ENCODE measurements around the gene CFAP74.

DNA sequence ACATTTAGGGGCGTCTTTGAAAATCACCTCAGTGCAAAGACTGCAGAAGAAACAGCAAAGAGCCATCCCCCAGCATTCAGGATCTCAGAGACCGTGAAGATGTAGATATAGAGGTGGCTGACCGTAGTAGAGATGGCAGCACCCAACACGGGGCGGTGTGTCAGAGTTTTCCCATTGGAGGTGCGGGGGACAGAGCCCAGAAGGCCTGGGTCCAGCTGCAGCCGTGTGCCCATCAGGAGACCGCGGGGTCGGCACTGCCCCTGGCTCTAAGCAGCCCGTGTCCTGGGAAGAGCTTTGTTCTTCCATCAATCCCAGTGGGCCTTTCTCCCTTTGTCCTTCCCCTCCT lies 16.7 kb upstream of the CFAP74 start:
- TF ChIP-seq, protein P1, sequence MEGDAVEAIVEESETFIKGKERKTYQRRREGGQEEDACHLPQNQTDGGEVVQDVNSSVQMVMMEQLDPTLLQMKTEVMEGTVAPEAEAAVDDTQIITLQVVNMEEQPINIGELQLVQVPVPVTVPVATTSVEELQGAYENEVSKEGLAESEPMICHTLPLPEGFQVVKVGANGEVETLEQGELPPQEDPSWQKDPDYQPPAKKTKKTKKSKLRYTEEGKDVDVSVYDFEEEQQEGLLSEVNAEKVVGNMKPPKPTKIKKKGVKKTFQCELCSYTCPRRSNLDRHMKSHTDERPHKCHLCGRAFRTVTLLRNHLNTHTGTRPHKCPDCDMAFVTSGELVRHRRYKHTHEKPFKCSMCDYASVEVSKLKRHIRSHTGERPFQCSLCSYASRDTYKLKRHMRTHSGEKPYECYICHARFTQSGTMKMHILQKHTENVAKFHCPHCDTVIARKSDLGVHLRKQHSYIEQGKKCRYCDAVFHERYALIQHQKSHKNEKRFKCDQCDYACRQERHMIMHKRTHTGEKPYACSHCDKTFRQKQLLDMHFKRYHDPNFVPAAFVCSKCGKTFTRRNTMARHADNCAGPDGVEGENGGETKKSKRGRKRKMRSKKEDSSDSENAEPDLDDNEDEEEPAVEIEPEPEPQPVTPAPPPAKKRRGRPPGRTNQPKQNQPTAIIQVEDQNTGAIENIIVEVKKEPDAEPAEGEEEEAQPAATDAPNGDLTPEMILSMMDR (IDR thresholded peaks at IDR 0.05; ENCODE audit: poor library complexity, severe bottlenecking): no peak
- no peak for TF ChIP-seq POLR2AphosphoS5 (IDR thresholded peaks at IDR 0.05)
- TF ChIP-seq EZH2 (IDR thresholded peaks at IDR 0.05; ENCODE audit: borderline replicate concordance, insufficient read depth, low read length, poor library complexity, severe bottlenecking): no peak
- no peak for TF ChIP-seq TAF1 (IDR thresholded peaks at IDR 0.05; ENCODE audit: low read depth)
- TF ChIP-seq SMC3 (conservative IDR thresholded peaks at IDR 0.05; ENCODE audit: poor library complexity): no peak
- no peak for TF ChIP-seq EP300 (conservative IDR thresholded peaks at IDR 0.05; ENCODE audit: poor library complexity, severe bottlenecking)

Data from neural cell (in vitro differentiated cells).